ENCODE data around the gene OOSP4B.
"Not testable (repeated sequence)": the region's sequence is repeated elsewhere in the genome, so short reads cannot be mapped to it uniquely, and the experiment has no call there.

The OOSP4B gene

DNA sequence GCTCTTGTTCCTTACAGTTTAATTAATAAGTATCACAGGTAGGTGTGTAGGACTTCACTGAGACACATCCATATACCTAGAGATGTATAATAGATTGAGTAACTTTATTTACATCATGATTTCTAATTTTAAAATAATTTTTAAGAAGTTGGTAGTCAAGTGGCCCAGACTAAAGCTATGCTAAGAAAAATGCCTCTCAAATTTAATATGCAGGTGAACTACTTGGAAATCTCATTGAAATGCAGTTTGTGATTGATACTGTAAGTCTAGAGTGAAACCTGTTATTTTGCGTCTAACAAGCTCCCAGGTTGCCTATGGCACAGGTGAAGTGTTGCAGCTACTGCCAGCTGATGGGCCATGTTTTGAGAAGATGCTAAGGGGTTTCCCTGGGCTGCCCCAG is at the start of gene OOSP4B:
TSS of gene OOSP4B (plus strand) at position 301 of the 400 bp plus-strand sequence.
- DNase-seq (ENCODE audit: low read depth) = no peak

DNA sequence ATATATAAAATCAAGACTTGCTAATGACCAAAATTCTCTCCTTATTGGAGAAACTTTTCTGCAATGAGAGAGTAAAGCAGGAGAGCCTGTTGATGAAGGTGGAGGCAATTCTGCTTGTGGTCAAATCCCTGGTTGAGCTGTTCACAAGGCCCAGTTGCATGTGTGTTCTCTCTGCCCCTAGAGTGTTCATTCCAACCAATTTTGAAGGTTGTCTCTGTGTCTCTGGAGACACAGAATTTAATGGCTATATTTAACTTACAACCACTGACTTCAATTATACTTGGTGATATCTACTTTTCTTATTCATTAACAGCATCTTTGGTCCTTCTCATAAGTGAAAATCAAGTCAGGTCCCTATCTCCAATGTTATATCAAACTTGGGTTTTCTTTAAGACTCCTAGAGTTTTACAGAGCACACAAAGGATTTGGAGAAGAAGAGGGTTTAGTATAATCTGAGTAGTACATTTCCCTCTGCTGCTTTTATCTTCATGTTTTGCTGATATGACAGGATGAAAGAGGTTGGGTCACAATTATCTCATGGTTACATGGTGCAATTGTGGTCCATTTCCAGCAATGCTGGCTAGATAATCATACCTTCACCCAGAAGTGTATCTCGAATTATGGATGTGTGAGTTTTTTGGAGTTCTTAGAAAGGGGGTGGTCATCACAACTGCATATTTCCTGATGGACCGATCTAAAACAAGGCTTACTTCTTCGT is 49.1 kb upstream of the OOSP4B start:
- no peak for DNase-seq (ENCODE audit: low read depth)

DNA sequence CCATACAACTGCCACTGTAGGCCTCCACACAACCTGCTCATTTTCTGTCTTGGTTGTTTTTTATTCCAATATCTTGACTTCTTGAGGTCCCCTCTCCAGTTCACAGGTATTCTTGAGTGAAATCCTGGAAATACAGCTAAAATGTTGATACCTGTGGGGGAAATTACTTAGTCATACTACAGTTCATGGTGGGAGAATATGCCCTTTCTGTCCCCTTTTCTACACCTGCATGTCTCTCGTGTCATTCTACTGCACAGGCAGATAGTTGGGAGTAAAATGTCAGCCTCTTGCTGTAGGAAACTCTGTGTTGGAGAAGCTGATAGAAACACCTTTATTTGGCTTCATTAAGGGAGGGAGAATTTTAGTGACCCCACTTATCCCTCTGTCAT is 48.6 kb upstream of the OOSP4B start:
- no peak for DNase-seq (ENCODE audit: low read depth)

DNA sequence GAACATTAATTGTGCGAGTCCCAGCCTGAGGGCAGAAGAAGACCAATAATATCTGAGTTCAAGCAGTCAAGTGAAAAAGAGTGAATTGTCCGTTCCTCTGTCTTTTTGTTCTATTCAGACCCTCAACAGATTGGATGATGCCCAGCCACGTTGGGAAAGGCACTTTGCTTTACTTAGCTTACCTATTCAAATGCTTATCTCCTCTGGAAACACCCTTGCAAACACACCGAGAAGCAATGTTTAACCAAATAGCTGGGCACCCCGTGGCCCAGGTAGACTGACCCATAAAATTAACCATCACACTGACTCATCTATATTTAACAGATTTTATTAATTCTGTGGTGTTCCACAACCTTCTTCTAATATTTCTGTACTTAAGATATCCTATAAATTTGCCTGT is 43.9 kb upstream of the OOSP4B start:
- no peak for DNase-seq (ENCODE audit: low read depth)

DNA sequence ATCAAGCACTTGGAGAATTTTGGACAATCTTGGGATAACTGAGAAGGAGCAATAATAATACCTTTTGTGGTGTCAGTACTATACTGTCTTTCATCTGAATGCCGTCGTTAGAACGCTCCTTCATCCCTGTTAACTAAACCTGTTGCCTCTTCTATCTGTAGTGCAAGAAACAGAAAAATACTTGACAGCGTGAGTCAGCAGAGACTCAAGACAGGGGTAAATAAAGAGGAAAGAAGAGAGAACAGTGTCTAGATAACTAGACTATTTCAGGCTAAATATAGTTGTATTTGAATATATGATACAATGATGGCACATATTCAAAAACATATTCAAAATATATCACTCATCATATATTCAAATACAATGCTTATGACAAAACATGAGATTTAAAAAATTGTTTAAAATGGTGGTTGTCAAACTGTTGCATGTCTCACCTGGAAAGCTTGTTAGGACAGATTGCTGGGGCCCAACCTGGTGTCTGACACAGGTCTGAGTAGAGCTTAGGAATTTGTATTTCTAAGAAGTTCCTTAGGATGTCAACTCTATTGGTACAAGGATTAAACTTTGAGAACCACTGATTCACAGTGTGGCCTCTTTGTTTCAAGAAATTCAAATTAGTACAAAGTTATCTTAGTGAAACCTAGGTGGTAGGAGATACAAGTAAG is 35.7 kb upstream of the OOSP4B start:
- DNase-seq (ENCODE audit: low read depth) = no peak

DNA sequence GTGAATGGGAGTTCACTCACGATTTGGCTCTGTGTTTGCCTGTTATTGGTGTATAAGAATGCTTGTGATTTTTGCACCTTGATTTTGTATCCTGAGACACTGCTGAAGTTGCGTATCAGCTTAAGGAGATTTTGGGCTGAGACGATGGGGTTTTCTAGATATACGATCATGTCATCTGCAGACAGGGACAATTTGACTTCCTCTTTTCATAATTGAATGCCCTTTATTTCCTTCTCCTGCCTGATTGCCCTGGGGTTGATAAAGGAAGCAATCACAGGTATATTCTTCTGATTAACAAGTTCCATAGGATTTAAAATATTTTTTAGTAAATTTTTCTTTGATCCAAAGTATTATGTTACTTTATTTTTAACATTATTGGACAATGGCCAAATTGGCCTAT is 34.9 kb upstream of the OOSP4B start:
- not testable (repeated sequence) for DNase-seq (ENCODE audit: low read depth)

DNA sequence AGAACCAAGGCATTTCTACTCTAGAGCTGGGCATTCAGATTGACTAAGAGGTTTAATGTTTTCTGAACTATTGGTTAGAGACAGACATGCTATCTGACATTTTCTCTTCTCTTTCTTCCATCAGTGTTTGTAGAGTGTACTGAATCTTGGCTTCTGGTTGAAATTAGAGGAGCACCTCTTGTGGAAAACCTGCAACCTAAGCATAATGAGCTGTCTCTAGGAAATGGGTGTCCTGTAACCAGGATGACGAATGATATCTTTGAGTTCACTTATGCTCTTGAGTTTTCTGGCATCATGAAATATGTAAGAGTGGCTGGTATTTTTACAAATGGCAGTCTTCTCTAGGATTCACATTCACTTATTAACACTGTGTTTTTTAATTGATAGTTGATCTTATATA is 33.8 kb upstream of the OOSP4B start:
- DNase-seq (ENCODE audit: low read depth) = no peak

DNA sequence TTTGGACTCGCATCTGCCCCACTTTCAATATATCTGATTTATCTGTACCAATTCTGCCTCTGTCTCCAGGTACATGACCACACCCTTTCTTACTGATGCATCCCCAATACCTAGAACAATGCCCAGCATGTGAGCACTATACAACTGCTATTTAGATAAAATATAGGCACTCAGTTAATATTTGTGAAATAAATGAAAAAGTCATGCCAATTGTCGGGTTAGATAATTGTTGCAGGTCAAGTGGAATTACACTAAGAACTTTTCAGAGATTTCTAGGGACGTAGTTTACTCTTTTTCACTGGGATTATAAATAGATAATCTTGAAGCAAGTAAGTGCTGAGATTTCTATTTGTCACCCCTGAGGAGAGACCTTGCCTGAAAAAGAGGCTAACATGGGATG is 32.6 kb upstream of the OOSP4B start:
- no peak for DNase-seq (ENCODE audit: low read depth)

DNA sequence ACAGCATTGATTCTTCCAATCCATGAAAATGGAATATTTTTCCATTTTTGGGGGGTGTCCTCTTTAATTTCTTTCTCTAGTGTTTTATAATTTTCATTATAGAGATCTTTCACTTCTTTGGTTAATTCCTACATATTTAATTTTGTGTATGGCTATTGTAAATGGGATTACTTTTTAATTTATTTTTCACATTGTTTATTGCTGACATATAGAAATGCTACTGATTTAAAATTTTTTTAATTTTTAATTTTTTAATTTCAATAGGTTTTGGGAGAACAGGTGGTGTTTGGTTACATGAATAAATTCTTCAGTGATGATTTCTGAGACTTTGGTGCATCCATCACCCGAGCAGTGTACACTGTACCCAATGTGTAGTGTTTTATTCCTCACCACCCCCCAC is 26.6 kb upstream of the OOSP4B start:
- DNase-seq (ENCODE audit: low read depth) = no peak

DNA sequence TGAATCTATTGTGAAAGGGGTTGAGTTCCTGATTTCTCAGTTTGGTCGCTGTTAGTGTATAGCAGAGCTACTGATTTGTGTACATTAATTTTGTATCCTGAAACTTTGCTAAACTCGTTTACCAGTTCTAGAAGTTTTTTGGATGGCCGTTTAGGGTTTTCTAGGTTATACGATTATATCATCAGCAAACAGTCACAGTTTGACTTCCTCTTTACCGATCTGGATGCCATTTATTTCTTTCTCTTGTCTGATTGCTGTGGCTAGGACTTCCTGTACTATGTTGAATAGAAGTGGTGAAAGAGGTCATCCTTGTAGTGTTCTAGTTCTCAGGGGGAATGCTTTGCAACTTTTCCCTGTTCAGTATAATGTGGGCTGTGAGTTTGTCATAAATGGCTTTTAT is 24.6 kb upstream of the OOSP4B start:
- DNase-seq (ENCODE audit: low read depth) = no peak

DNA sequence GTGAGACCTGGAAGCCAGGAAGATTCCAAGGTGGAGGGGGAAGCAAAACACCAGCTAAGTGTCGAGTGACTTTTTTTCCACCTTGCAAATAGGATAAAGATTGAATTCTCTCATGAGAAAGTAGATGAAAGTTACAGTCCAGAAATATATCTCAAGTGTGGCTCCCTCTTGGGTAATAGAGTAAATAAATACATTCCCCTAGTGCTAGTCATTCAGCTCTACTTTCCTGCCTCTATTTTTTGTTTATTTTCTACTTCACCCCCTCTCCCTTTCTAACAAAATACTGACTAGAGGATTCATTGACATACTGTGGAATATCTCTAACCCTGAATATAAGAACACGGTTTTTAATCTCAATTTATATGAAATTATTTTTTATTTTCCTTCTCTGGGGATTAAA is 19.2 kb upstream of the OOSP4B start:
- no peak for DNase-seq (ENCODE audit: low read depth)

DNA sequence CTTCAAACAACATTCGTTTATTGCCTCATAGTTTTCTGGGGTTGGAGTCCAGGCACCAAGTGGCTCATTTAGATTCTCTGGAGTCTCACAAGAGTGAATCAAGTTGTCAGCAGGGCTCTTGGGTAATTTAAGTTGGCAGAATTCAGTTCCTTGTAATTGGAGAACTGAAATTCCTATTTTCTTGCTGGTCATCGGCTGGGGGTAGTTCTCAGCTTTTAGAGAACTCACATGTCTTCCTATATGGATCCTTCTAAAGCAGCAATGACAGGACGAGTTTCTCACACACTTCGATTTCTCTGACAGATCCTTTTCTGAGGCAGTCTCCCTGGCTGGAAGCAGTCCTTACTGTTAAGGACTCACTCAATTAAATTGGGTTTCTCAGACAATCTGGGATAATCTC is 17.3 kb upstream of the OOSP4B start:
- DNase-seq (ENCODE audit: low read depth) = no peak

DNA sequence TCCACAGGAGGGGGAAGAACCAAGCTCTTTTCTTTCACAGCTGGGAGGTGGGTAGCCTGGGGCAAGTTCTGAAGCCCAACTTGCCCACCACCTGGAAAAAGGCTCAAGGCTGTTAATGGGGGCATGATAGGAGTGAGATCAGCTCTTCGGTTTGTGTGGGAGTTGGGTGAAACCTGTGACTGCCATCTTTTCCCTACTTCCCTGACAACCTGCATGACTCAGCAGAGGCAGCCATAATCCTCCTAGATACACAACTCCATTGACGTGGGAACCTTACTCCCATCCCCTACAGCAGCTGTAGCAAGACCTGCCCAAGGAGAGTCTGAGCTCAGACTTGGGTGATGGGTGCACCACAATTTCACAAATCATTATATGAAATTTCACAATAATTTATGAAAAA is 13.3 kb upstream of the OOSP4B start:
- DNase-seq (ENCODE audit: low read depth) = no peak

DNA sequence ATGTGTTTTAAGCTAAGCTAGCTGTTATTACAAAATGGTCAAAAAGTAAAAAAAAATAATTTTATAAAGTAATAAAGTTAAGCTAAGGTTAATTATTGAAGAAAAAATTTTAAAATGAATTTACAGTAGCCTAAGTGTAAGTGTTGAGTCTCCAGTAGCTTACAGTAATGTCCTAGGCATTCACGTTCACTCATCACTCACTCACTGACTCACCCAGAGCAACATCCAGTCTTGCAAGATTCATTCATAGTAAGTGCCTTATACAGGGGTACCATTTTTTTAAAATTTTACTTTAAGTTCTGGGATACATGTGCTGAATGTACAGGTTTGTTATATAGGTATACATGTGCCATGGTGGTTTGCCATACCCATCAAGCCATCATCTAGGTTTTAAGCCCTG is 11.6 kb upstream of the OOSP4B start:
- DNase-seq (ENCODE audit: low read depth) = no peak

DNA sequence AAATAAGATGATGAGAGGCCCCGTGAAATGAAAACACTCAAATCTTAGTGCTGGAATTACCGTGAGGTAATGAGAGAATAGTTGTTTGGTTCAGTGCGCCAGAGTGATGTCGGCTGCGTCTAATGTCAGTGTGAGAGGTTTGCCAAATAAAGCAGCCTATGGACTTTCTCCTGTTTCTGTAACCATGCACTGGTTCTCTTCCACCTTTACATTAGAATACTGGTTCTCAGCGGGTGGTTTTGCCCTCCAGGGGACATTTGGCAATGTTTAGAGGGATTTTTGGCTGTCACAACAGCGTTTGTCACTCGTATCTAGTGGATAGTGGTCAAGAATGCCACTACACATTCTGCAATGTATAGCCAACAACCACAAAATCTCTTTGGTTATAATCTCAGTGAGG is 1.1 kb downstream of the OOSP4B start:
- no peak for DNase-seq (ENCODE audit: low read depth)

DNA sequence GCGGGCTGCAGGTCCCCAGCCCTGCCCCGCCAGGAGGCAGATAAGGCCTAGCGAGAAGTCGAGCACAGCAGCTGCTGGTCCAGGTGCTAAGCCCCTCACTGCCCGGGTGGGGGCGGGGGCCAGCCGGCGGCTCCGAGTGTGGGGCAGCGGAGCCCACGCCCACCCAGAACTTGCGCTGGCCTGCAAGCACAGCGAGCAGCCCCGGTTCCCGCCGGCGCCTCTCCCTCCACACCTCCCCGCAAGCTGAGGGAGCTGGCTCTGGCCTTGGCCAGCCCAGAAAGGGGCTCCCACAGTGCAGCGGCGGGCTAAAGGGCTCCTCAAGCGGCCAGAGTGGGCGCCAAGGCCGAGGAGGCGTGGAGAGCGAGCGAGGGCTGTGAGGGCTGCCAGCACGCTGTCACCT is 3.4 kb downstream of the OOSP4B start:
- not testable (repeated sequence) for DNase-seq (ENCODE audit: low read depth)

DNA sequence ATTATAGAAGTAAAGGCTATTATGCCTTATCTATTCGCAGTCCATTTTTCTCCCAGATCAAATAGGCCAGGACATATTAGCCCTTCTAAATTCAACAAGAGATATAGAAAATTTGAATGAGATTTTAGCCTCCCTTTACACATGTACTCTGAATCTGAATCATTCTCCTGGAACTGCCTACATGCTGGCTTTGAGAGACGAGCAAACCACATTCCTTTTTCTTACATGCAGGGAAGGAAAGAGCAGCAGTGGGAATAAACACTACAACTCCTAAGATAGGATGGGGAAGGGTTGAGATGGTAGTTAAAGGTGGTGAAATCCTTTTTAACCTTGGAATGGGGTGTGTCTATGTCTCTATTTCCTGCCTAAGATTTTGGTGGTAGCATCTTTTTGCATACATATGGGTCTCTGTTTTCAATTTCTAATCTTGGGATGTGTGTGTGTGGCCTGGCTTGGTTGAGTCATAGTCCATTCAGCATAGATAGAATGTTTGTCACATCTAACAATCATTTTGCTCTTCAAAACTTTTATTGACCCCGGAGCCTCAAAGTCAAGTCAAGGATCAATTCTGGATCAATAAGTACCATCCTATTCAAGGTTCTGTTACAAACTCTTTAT is 12.1 kb downstream of the OOSP4B start:
- no peak for DNase-seq (ENCODE audit: low read depth)

DNA sequence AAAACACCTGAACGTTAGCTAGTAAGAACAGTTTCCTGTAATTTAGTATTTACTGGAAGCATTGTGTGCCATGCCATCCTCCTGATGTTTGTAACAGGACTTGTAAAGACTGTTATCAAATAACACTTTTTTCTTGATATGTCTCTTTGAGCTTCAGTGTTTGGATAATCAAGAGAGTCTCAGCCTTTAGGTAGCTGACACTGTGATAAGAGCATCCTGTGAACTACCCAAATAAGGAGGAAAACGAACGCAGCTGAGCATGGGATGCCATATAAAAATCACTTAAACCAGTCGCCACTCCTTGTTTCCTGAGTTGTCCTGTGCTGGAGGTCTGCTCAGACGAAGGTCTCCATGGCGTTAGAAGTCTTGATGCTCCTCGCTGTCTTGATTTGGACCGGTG is 23.1 kb downstream of the OOSP4B start, which contains the start of gene OOSP2:
TSS of gene OOSP2 (plus strand) at position 301 of the 400 bp plus-strand sequence. CDS start at position 352, 51 bp downstream.
- DNase-seq (ENCODE audit: low read depth) = no peak

DNA sequence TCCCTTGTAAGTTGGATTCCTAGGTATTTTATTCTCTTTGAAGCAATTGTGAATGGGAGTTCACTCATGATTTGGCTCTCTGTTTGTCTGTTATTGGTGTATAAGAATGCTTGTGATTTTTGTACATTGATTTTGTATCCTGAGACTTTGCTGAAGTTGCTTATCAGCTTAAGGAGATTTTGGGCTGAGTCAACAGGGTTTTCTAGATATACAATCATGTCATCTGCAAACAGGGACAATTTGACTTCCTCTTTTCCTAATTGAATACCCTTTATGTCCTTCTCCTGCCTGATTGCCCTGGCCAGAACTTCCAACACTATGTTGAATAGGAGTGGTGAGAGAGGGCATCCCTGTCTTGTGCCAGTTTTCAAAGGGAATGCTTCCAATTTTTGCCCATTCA is 33.4 kb downstream of the OOSP4B start:
- DNase-seq (ENCODE audit: low read depth) = not testable (repeated sequence)

DNA sequence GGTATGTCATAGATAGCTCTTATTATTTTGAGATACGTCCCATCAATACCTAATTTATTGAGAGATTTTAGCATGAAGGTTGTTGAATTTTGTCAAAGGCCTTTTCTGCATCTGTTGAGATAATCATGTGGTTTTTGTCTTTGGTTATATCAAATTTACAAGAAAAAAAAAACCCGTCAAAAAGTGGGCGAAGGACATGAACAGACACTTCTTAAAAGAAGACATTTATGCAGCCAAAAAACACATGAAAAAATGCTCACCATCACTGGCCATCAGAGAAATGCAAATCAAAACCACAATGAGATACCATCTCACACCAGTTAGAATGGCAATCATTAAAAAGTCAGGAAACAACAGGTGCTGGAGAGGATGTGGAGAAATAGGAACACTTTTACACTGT is 33.9 kb downstream of the OOSP4B start:
- DNase-seq (ENCODE audit: low read depth) = not testable (repeated sequence)

DNA sequence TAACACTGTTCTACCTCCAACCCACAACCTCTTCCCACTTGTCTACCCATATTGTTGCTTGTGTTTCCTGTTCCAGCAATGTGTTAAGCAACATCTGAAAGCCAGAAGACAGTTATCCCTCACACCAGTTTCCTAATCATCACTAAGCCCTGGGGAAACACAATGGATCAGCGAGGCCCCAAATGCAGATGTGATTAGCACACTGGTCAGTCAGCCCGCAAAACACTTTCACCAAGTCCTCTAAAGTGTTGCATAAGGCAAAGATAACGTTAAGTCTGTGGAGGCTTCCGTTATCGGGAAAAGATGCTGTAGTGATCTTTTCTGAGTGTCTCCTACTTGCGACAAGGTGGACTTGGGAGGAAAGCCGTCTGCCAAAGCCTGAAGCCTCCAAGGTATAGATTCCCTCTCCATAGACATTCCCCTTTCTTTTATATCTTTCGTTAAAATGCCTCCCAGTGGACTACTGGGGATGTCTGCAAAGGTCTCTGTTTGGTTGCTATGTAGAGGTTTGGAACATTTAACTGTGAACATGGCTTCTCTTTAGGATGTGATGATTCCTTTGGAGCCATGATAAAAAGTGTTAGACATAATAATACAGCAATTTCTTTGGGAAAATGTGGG is 39.5 kb downstream of the OOSP4B start, which contains the start of gene MS4A3:
TSS of gene MS4A3 (plus strand) at position 317 of the 621 bp plus-strand sequence. CDS start 4,496 bp downstream, outside the sequence.
- no peak for DNase-seq (ENCODE audit: low read depth)

DNA sequence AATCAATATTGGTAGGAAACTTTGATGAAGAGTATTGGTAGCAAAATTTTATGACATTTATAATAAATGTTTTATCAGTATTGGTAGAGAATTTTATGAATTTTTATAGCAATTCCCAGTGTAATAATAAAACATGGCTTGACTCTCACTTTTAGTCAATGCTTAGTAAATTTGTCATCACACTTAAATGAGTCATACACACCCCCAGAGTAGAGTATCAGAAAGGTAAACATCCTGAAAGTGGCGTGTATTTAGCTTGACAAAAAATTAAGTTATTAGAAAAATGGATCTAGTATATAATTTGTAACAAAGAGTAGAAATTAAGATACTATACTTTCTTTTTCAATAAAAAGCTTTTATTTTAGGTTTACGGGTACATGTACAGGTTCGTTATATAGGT is 42.1 kb downstream of the OOSP4B start:
- no peak for DNase-seq (ENCODE audit: low read depth)

Data from activated T-cell treated with anti-CD3 and anti-CD28 coated beads for 24 hours (primary cell).